Fibroblast of lung (primary cell): ENCODE results near the gene DOCK3. TPM values are rescaled to one million over a fixed set of nuclear protein-coding genes. Genes with fewer than 3 reads are reported as not detected.

Experiments used
- DNase-seq, 2 donors: peaks; one replicate each; pipeline versions ENCODE4 v3.0.0 to v3.0.0-alpha.2; 2010; ENCODE audit warnings: low read depth in 2 of 2
- H2AFZ ChIP-seq: 2 replicates; pipeline ENCODE4 v1.5.1; 2012; ENCODE audit warnings: low read length, control low read depth, inconsistent platforms
- H3K27ac ChIP-seq: 2 replicates; pipeline ENCODE4 v1.5.1; 2011; ENCODE audit warnings: low read length, control low read depth; ENCODE audit not compliant: insufficient read depth
- H3K27me3 ChIP-seq: 2 replicates; pipeline ENCODE4 v1.5.1; 2011; ENCODE audit warnings: mild to moderate bottlenecking, low read length; ENCODE audit not compliant: control insufficient read depth, insufficient read depth
- H3K36me3 ChIP-seq: 2 replicates; pipeline ENCODE4 v1.5.1; 2011; ENCODE audit warnings: low read length; ENCODE audit not compliant: control insufficient read depth, insufficient read depth
- H3K4me1 ChIP-seq: 2 replicates; pipeline ENCODE4 v1.5.1; 2011; ENCODE audit warnings: low read length; ENCODE audit not compliant: control insufficient read depth, insufficient read depth; ENCODE audit errors: extremely low read depth
- H3K4me2 ChIP-seq: 2 replicates; pipeline ENCODE4 v1.5.1; 2011; ENCODE audit warnings: low read length, control low read depth; ENCODE audit not compliant: insufficient read depth; ENCODE audit errors: extremely low read depth
- H3K4me3 ChIP-seq, 4 experiments: fragments of 200-600 bp in 1 of 4; sonication (generic) in 1 of 4; replicated peaks in 1 of 4; 2 replicates each; pipeline ENCODE4 v1.5.1; 2011 to 2016; ENCODE audit warnings: low read length in 4 of 4, low read depth in 3 of 4, mild to moderate bottlenecking in 3 of 4, control low read depth in 2 of 4, inconsistent platforms in 1 of 4, mixed read lengths in 1 of 4; ENCODE audit not compliant: insufficient read depth in 1 of 4; ENCODE audit errors: control extremely low read depth in 1 of 4
- H3K79me2 ChIP-seq: 2 replicates; pipeline ENCODE4 v1.5.1; 2012; ENCODE audit warnings: mild to moderate bottlenecking, low read length, inconsistent platforms; ENCODE audit not compliant: control insufficient read depth, insufficient read depth
- H3K9ac ChIP-seq: 2 replicates; pipeline ENCODE4 v1.5.1; 2011; ENCODE audit warnings: mild to moderate bottlenecking, low read length, control low read depth; ENCODE audit not compliant: insufficient read depth
- H3K9me3 ChIP-seq: 2 replicates; pipeline ENCODE4 v1.5.1; 2012; ENCODE audit warnings: low read depth, low read length; ENCODE audit not compliant: control insufficient read depth, insufficient read depth
- H4K20me1 ChIP-seq: 2 replicates; pipeline ENCODE4 v1.5.1; 2011; ENCODE audit warnings: low read length; ENCODE audit not compliant: control insufficient read depth, insufficient read depth; ENCODE audit errors: extremely low read depth
- EZH2 ChIP-seq: IDR thresholded peaks from 2 replicates; pipeline ENCODE4 v1.5.1; 2012; ENCODE audit warnings: low read length, control low read depth, mild to moderate bottlenecking; ENCODE audit errors: missing control alignments
- polyA plus RNA-seq, 2 donors: library from polyadenylated mRNA; depleted of rRNA in 1 of 2; stranded (reverse) in 1 of 2; unstranded in 1 of 2; fragments of >200 nt; gene quantifications; 2 replicates each; pipeline ENCODE4 v1.2.1, GENCODE V29; 2011 to 2012; ENCODE audit warnings: missing spikeins in 1 of 2
- total RNA-seq: library from RNA; depleted of rRNA; stranded (reverse); fragments of >200 nt; gene quantifications from 2 replicates; pipeline ENCODE4 v1.2.1, GENCODE V29; 2014
- TF ChIP-seq, protein P1 (sequence below), 2 donors: IDR thresholded peaks in 1 of 2; conservative IDR thresholded peaks in 1 of 2; 1 replicate in 1 of 2; 2 replicates in 1 of 2; pipeline ENCODE4 v1.5.1; 2011 to 2012; ENCODE audit warnings: low read length in 2 of 2, control low read depth in 1 of 2, inconsistent platforms in 1 of 2, low read depth in 1 of 2, mild to moderate bottlenecking in 1 of 2

The DOCK3 gene
- total and polyA plus RNA-seq, 2 donors (not counting 1 experiment from before 2014, with no cell fraction given): 0.07 to 0.17 TPM

DNA sequence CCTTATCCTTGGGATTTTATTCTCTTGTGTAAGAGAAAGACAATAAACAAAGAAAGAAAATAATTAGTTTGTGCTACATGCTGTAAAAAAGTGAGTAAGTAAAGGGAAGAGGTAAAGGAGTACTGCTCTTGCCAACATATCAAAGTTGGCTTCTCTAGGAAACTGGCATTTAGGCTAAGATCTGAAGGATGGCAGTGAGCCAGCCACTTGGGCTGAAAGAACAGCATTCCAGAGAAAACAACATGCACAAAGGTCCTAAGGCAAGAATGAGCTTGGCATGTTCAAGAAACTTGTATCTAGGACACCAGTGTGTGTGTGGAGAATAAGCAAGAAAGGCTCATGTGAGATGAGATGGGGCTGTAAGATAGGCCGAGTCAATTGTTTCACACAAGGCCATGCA lies 464.9 kb downstream of the DOCK3 start:
- Histone ChIP-seq H3K4me1 (no peaks in the 10 kb centered on the region), H3K9me3 (no peaks in the 10 kb centered on the region), H3K36me3 (no peaks in the 10 kb centered on the region), H3K27ac (no peak overlapping the region), H3K4me2 (no peak overlapping the region), H4K20me1 (no peaks in the 10 kb centered on the region), H3K9ac (no peak overlapping the region), H3K4me3 (no peak overlapping the region), H3K27me3 (no peaks in the 10 kb centered on the region), H2AFZ (no peak overlapping the region), H3K79me2 (no peaks in the 10 kb centered on the region)
- DNase-seq: no peak
- no peak for TF ChIP-seq EZH2
- TF ChIP-seq, protein P1, sequence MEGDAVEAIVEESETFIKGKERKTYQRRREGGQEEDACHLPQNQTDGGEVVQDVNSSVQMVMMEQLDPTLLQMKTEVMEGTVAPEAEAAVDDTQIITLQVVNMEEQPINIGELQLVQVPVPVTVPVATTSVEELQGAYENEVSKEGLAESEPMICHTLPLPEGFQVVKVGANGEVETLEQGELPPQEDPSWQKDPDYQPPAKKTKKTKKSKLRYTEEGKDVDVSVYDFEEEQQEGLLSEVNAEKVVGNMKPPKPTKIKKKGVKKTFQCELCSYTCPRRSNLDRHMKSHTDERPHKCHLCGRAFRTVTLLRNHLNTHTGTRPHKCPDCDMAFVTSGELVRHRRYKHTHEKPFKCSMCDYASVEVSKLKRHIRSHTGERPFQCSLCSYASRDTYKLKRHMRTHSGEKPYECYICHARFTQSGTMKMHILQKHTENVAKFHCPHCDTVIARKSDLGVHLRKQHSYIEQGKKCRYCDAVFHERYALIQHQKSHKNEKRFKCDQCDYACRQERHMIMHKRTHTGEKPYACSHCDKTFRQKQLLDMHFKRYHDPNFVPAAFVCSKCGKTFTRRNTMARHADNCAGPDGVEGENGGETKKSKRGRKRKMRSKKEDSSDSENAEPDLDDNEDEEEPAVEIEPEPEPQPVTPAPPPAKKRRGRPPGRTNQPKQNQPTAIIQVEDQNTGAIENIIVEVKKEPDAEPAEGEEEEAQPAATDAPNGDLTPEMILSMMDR (conservative IDR thresholded peaks at IDR 0.05 in 1 of 2, IDR thresholded peaks at IDR 0.05 in 1 of 2; ENCODE audit: low read depth in 1 of 2, low read length in 2 of 2): no peak

DNA sequence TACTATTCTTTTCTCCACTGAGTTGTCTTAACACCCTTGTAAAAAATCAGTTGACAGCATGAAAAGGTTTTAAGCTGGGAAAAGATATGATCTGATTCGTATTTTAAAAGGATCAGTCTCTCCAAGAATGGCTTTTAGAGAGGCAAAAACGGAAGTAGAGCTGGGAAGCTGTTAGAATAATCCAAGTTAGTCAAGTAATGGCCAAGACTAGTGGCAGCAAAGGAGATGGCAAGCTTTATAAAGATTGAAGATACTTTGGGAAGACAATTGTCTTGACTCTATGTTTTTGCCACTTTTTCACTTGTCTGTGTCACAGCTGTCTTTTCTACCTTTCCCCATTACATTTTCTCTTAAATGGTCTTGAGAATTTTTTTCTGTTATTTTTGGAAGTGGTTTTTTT lies 466.8 kb downstream of the DOCK3 start:
- Histone ChIP-seq H4K20me1 (no peaks in the 10 kb centered on the region), H2AFZ (no peak overlapping the region), H3K4me1 (no peaks in the 10 kb centered on the region), H3K9ac (no peak overlapping the region), H3K4me3 (no peak overlapping the region), H3K27me3 (no peaks in the 10 kb centered on the region), H3K4me2 (no peak overlapping the region), H3K27ac (no peak overlapping the region), H3K9me3 (no peaks in the 10 kb centered on the region), H3K79me2 (no peaks in the 10 kb centered on the region), H3K36me3 (no peaks in the 10 kb centered on the region)
- TF ChIP-seq, protein P1 (conservative IDR thresholded peaks at IDR 0.05 in 1 of 2, IDR thresholded peaks at IDR 0.05 in 1 of 2; ENCODE audit: low read depth in 1 of 2, low read length in 2 of 2): no peak
- no peak for TF ChIP-seq EZH2
- DNase-seq: no peak

DNA sequence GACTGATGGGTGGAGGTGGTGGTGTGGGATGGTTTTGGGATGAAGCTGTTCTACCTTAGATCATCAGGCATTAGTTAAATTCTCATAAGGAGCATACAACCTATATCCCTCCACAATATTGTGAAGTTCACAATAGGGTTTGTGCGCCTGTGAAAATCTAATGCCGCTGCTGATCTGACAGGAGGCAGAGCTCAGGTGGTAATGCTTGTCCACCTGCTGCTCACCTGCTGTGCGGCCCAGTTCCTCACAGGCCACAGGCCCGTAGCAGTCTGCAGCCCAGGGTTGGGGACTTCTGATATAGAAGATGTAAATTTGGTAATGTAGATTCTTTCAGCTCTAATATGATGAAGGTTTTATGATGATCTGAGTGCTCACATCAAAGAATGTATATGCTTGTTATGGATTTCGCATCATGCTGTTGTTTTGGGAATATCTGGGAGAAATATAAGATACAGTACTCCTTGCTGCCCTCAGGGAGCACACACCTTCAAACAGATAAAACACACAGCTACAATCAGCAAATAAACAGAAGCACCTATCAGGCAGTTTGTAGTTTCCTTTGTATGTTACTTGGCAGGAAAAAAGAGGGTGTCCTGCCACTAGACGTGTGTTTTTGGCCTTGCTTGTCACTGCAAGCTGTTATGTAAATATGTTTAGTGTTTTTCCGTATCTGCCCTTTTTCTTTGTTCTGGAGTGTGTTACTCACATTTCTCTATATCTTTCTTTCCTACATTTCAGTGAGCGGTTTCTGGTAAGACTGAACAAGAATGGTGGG lies 471.3 kb downstream of the DOCK3 start:
- H3K4me3 ChIP-seq: no peak overlapping the region
- H2AFZ ChIP-seq: no peak overlapping the region
- no peak for DNase-seq
- no peaks in the 10 kb centered on the region for H3K27me3 ChIP-seq
- no peaks in the 10 kb centered on the region for H3K4me1 ChIP-seq
- H3K27ac ChIP-seq: no peak overlapping the region
- no peaks in the 10 kb centered on the region for H3K9me3 ChIP-seq
- TF ChIP-seq EZH2: no peak
- TF ChIP-seq, protein P1 (conservative IDR thresholded peaks at IDR 0.05 in 1 of 2, IDR thresholded peaks at IDR 0.05 in 1 of 2; ENCODE audit: low read depth in 1 of 2, low read length in 2 of 2): no peak
- no peaks in the 10 kb centered on the region for H3K36me3 ChIP-seq
- no peaks in the 10 kb centered on the region for H3K79me2 ChIP-seq
- no peak overlapping the region for H3K9ac ChIP-seq
- no peak overlapping the region for H3K4me2 ChIP-seq
- no peaks in the 10 kb centered on the region for H4K20me1 ChIP-seq
